PC-3 (cell line): Measurements from ENCODE around the gene NEURL1B. TPM values are rescaled to one million over a fixed set of nuclear protein-coding genes. Genes with fewer than 3 reads are reported as not detected.

Source experiments
- ATAC-seq: fragments of 200-7000 bp; cut with Tn5 transposase; 2 replicates; pipeline ENCODE4 v1.9.1; 2020; ENCODE audit warnings: mild to moderate bottlenecking, moderate library complexity
- BruUV-seq: library from RNA; stranded (reverse); fragments of 400-500 nt; replicated peaks from 2 replicates; lab custom pipeline; 2021; lab: Mats Ljungman, UMichigan
- CTCF ChIA-PET: fragments of 300-600 bp; sonication (Branson Sonifier 250); formaldehyde crosslinking; loops from one replicate; lab custom pipeline; 2022; ENCODE audit warnings: antibody characterized with exemption; lab: Charles Lee
- POLR2A ChIA-PET: fragments of 300-600 bp; sonication (Branson Sonifier 250); formaldehyde crosslinking; loops from one replicate; lab custom pipeline; 2022; ENCODE audit warnings: antibody characterized with exemption; ENCODE audit not compliant: unreplicated experiment; lab: Charles Lee
- DNase-seq: peaks from one replicate; pipeline ENCODE4 v3.0.0-alpha.2; 2015
- H2AFZ ChIP-seq: fragments of 300-600 bp; sonication (generic); 2 replicates; pipeline ENCODE4 v1.6.0; 2016; ENCODE audit warnings: antibody characterized with exemption, low read length
- H3F3A ChIP-seq: fragments of 300-600 bp; sonication (generic); one replicate; pipeline ENCODE4 v1.6.0; 2017; ENCODE audit warnings: antibody characterized with exemption, low read length, control low read depth, mild to moderate bottlenecking; ENCODE audit not compliant: unreplicated experiment
- H3K27ac ChIP-seq: fragments of 300-600 bp; sonication (generic); 2 replicates; pipeline ENCODE4 v1.5.1; 2016; ENCODE audit warnings: mild to moderate bottlenecking, low read length
- H3K27me3 ChIP-seq: fragments of 300-600 bp; sonication (generic); 2 replicates; pipeline ENCODE4 v1.6.1; 2016; ENCODE audit warnings: low read length, mixed read lengths
- H3K36me3 ChIP-seq: fragments of 300-600 bp; sonication (generic); 2 replicates; pipeline ENCODE4 v1.6.1; 2016; ENCODE audit warnings: low read depth, mixed run types, low read length, mixed read lengths
- H3K4me1 ChIP-seq: fragments of 300-600 bp; sonication (generic); 2 replicates; pipeline ENCODE4 v1.5.1; 2016; ENCODE audit warnings: low read length; ENCODE audit not compliant: insufficient read depth
- H3K4me2 ChIP-seq: fragments of 300-600 bp; sonication (generic); 2 replicates; pipeline ENCODE4 v1.6.0; 2016; ENCODE audit warnings: low read length
- H3K4me3 ChIP-seq: fragments of 300-600 bp; sonication (generic); 2 replicates; pipeline ENCODE4 v1.5.1; 2016; ENCODE audit warnings: mild to moderate bottlenecking, low read length, mixed read lengths
- H3K79me2 ChIP-seq: fragments of 300-600 bp; sonication (generic); 2 replicates; pipeline ENCODE4 v1.6.1; 2017; ENCODE audit warnings: low read length, mixed read lengths
- H3K9ac ChIP-seq: fragments of 300-600 bp; sonication (generic); 2 replicates; pipeline ENCODE4 v1.6.0; 2016; ENCODE audit warnings: mild to moderate bottlenecking, low read length
- H3K9me2 ChIP-seq: fragments of 300-600 bp; sonication (generic); replicated peaks from 2 replicates; pipeline ENCODE4 v1.6.1; 2016; ENCODE audit warnings: mixed run types, low read length, mixed read lengths
- H3K9me3 ChIP-seq: fragments of 300-600 bp; sonication (generic); 2 replicates; pipeline ENCODE4 v1.6.1; 2016; ENCODE audit warnings: low read length, mixed read lengths
- H4K20me1 ChIP-seq: fragments of 300-600 bp; sonication (generic); 2 replicates; pipeline ENCODE4 v1.6.1; 2016; ENCODE audit warnings: low read length, mixed read lengths
- EZH2 ChIP-seq: fragments of 300-600 bp; sonication (generic); IDR thresholded peaks from one replicate; pipeline ENCODE4 v1.6.1; 2017; ENCODE audit warnings: antibody characterized with exemption, mild to moderate bottlenecking, low read length; ENCODE audit not compliant: unreplicated experiment
- EZH2phosphoT487 ChIP-seq: fragments of 300-600 bp; sonication (generic); IDR thresholded peaks from 2 replicates; pipeline ENCODE4 v1.6.1; 2018; ENCODE audit warnings: mild to moderate bottlenecking, antibody characterized with exemption, low read length, borderline replicate concordance
- intact Hi-C: fragments of 100-400 bp; cut with micrococcal nuclease; formaldehyde crosslinking; loops from 2 replicates; pipeline ENCODE4 v1.9.0; 2023
- total RNA-seq: library from RNA; depleted of rRNA; stranded (reverse); fragments of >200 nt; gene quantifications from 2 replicates; pipeline ENCODE4 v1.2.3, GENCODE V29; 2014
- TF ChIP-seq, protein P1 (sequence below): fragments of 300-600 bp; sonication (generic); conservative IDR thresholded peaks from 2 replicates; pipeline ENCODE4 v1.5.1; 2017; ENCODE audit warnings: antibody characterized with exemption, low read depth, mild to moderate bottlenecking, low read length

The NEURL1B gene
- total RNA-seq, 1 experiment from 2014 or later: 0.95 TPM

- no peaks in the 10 kb centered on the region for H3K9me3 ChIP-seq
- H3K27me3 ChIP-seq: no peaks in the 10 kb centered on the region
- H3K9ac ChIP-seq: no peak overlapping the region
- no peaks in the 10 kb centered on the region for H3K36me3 ChIP-seq
- no peaks in the 10 kb centered on the region for H3F3A ChIP-seq
- no peaks in the 10 kb centered on the region for H3K9me2 ChIP-seq
- ATAC-seq (no peak), DNase-seq (no peak)
- TF ChIP-seq, protein P1, sequence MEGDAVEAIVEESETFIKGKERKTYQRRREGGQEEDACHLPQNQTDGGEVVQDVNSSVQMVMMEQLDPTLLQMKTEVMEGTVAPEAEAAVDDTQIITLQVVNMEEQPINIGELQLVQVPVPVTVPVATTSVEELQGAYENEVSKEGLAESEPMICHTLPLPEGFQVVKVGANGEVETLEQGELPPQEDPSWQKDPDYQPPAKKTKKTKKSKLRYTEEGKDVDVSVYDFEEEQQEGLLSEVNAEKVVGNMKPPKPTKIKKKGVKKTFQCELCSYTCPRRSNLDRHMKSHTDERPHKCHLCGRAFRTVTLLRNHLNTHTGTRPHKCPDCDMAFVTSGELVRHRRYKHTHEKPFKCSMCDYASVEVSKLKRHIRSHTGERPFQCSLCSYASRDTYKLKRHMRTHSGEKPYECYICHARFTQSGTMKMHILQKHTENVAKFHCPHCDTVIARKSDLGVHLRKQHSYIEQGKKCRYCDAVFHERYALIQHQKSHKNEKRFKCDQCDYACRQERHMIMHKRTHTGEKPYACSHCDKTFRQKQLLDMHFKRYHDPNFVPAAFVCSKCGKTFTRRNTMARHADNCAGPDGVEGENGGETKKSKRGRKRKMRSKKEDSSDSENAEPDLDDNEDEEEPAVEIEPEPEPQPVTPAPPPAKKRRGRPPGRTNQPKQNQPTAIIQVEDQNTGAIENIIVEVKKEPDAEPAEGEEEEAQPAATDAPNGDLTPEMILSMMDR: no peak
- no peak for TF ChIP-seq EZH2phosphoT487
- no peak for TF ChIP-seq EZH2
- H3K4me1 ChIP-seq: no peaks in the 10 kb centered on the region
- H3K4me2 ChIP-seq: no peak overlapping the region
- H3K4me3 ChIP-seq: no peak overlapping the region
- intact Hi-C loops: no loop called here
- ChIA-PET POLR2A (no interaction called here), CTCF (no interaction called here)
- H3K27ac ChIP-seq: no peak overlapping the region
- no peaks in the 10 kb centered on the region for H3K79me2 ChIP-seq
- H2AFZ ChIP-seq: no peak overlapping the region
- BruUV-seq: no TSS peak
- no peaks in the 10 kb centered on the region for H4K20me1 ChIP-seq
These were observed 26.9 kb downstream of the NEURL1B start for GRCh38 chr5:172667786-172668593.

GRCh38 chr5:172668594-172669071 is 27.6 kb downstream of the NEURL1B start:
- Histone ChIP-seq H3K9ac (no peak overlapping the region), H3K4me2 (no peak overlapping the region), H4K20me1 (no peaks in the 10 kb centered on the region), H3K36me3 (no peaks in the 10 kb centered on the region), H3K9me2 (no peaks in the 10 kb centered on the region), H2AFZ (no peak overlapping the region), H3F3A (no peaks in the 10 kb centered on the region), H3K27me3 (no peaks in the 10 kb centered on the region), H3K9me3 (no peaks in the 10 kb centered on the region), H3K4me1 (no peaks in the 10 kb centered on the region), H3K79me2 (no peaks in the 10 kb centered on the region), H3K4me3 (no peak overlapping the region), H3K27ac (no peak overlapping the region)
- ChIA-PET CTCF (no interaction called here), POLR2A (no interaction called here)
- DNase-seq (no peak), ATAC-seq (no peak)
- TF ChIP-seq EZH2 (no peak), EZH2phosphoT487 (no peak)
- TF ChIP-seq, protein P1: no peak
- intact Hi-C loops: no loop called here
- no TSS peak for BruUV-seq

GRCh38 chr5:172669386-172670004 is 28.4 kb downstream of the NEURL1B start:
- TF ChIP-seq EZH2phosphoT487: no peak
- TF ChIP-seq EZH2: no peak
- TF ChIP-seq, protein P1: no peak
- CTCF ChIA-PET: no interaction called here

More at GRCh38 chr5:172669386-172670004, 28.4 kb downstream of the NEURL1B start:
- H3K9me2 ChIP-seq: no peaks in the 10 kb centered on the region
- H2AFZ ChIP-seq: no peak overlapping the region
- no peaks in the 10 kb centered on the region for H3K27me3 ChIP-seq
- no peaks in the 10 kb centered on the region for H3K4me1 ChIP-seq
- no peak overlapping the region for H3K4me3 ChIP-seq
- intact Hi-C loops: no loop called here
- H4K20me1 ChIP-seq: no peaks in the 10 kb centered on the region
- no peak overlapping the region for H3K27ac ChIP-seq
- no peak for DNase-seq
- no peak for ATAC-seq
- no peaks in the 10 kb centered on the region for H3K79me2 ChIP-seq
- no peaks in the 10 kb centered on the region for H3K9me3 ChIP-seq
- BruUV-seq: no TSS peak
- POLR2A ChIA-PET: no interaction called here
- no peaks in the 10 kb centered on the region for H3K36me3 ChIP-seq
- H3K4me2 ChIP-seq: no peak overlapping the region
- H3K9ac ChIP-seq: no peak overlapping the region
- H3F3A ChIP-seq: no peaks in the 10 kb centered on the region
